ENCODE data around the gene ANKRD63. TPM values are rescaled to one million over a fixed set of nuclear protein-coding genes. Genes with fewer than 3 reads are reported as not detected.

Gene ANKRD63
- total RNA-seq, 1 donor from 2014 or later, result not detected

GRCh38 chr15:40289140-40289775 lies 6.4 kb upstream of the ANKRD63 start:
- Histone ChIP-seq H3K27ac (ENCODE audit: low read depth, low read length) (no peak overlapping the region), H3K4me1 (ENCODE audit: control insufficient read depth in 3 of 3, insufficient read depth in 3 of 3, low read length in 3 of 3) (peaks cover 12 to 17% (median 15%) of the 10 kb centered on the region in 3 donors), H3K9ac (ENCODE audit: low read depth in 1 of 3, low read length in 3 of 3) (no peak overlapping the region), H3K36me3 (ENCODE audit: control insufficient read depth in 3 of 3, insufficient read depth in 3 of 3, low read length in 3 of 3) (no peaks in the 10 kb centered on the region), H3K9me3 (ENCODE audit: control insufficient read depth in 3 of 3, low read length in 3 of 3) (no peaks in the 10 kb centered on the region), H3K4me3 (ENCODE audit: low read length in 3 of 3) (no peak overlapping the region), H3K27me3 (ENCODE audit: control insufficient read depth in 3 of 3, insufficient read depth in 3 of 3, low read length in 3 of 3) (peaks cover 11 to 24% (median 12%) of the 10 kb centered on the region in 3 donors)

GRCh38 chr15:40287968-40288367 lies 5.1 kb upstream of the ANKRD63 start:
- H3K9ac ChIP-seq (ENCODE audit: low read depth in 1 of 3, low read length in 3 of 3), result no peak overlapping the region
- no peaks in the 10 kb centered on the region for H3K9me3 ChIP-seq (ENCODE audit: control insufficient read depth in 3 of 3, low read length in 3 of 3)
- no peaks in the 10 kb centered on the region for H3K36me3 ChIP-seq (ENCODE audit: control insufficient read depth in 3 of 3, insufficient read depth in 3 of 3, low read length in 3 of 3)
- H3K27ac ChIP-seq (ENCODE audit: low read depth, low read length), result no peak overlapping the region
- peaks cover 12 to 18% (median 17%) of the 10 kb centered on the region in 3 donors for H3K4me1 ChIP-seq (ENCODE audit: control insufficient read depth in 3 of 3, insufficient read depth in 3 of 3, low read length in 3 of 3)
- H3K27me3 ChIP-seq (ENCODE audit: control insufficient read depth in 3 of 3, insufficient read depth in 3 of 3, low read length in 3 of 3), result peaks cover 19 to 36% (median 22%) of the 10 kb centered on the region in 3 donors
- no peak overlapping the region for H3K4me3 ChIP-seq (ENCODE audit: low read length in 3 of 3)

GRCh38 chr15:40287505-40287904 lies 4.6 kb upstream of the ANKRD63 start:
- Histone ChIP-seq H3K4me3 (ENCODE audit: low read length in 3 of 3) (no peak overlapping the region), H3K27me3 (ENCODE audit: control insufficient read depth in 3 of 3, insufficient read depth in 3 of 3, low read length in 3 of 3) (peaks cover 23 to 41% (median 27%) of the 10 kb centered on the region in 3 donors), H3K4me1 (ENCODE audit: control insufficient read depth in 3 of 3, insufficient read depth in 3 of 3, low read length in 3 of 3) (peaks cover 12 to 23% (median 20%) of the 10 kb centered on the region in 3 donors), H3K36me3 (ENCODE audit: control insufficient read depth in 3 of 3, insufficient read depth in 3 of 3, low read length in 3 of 3) (no peaks in the 10 kb centered on the region), H3K27ac (ENCODE audit: low read depth, low read length) (no peak overlapping the region), H3K9ac (ENCODE audit: low read depth in 1 of 3, low read length in 3 of 3) (peak overlapping the region in 1 of 3 donors; percentile 16), H3K9me3 (ENCODE audit: control insufficient read depth in 3 of 3, low read length in 3 of 3) (no peaks in the 10 kb centered on the region)

- H3K27ac ChIP-seq (ENCODE audit: low read depth, low read length), result no peak overlapping the region
- no peak overlapping the region for H3K9ac ChIP-seq (ENCODE audit: low read depth in 1 of 3, low read length in 3 of 3)
- H3K36me3 ChIP-seq (ENCODE audit: control insufficient read depth in 3 of 3, insufficient read depth in 3 of 3, low read length in 3 of 3), result no peaks in the 10 kb centered on the region
- H3K4me3 ChIP-seq (ENCODE audit: low read length in 3 of 3), result no peak overlapping the region
- peaks cover 24 to 42% (median 27%) of the 10 kb centered on the region in 3 donors for H3K27me3 ChIP-seq (ENCODE audit: control insufficient read depth in 3 of 3, insufficient read depth in 3 of 3, low read length in 3 of 3)
- H3K9me3 ChIP-seq (ENCODE audit: control insufficient read depth in 3 of 3, low read length in 3 of 3), result no peaks in the 10 kb centered on the region
- H3K4me1 ChIP-seq (ENCODE audit: control insufficient read depth in 3 of 3, insufficient read depth in 3 of 3, low read length in 3 of 3), result peaks cover 15 to 28% (median 26%) of the 10 kb centered on the region in 3 donors
Observed at GRCh38 chr15:40286794-40287193, 3.9 kb upstream of the ANKRD63 start.

- peaks cover 15 to 32% (median 25%) of the 10 kb centered on the region in 3 donors for H3K4me1 ChIP-seq (ENCODE audit: control insufficient read depth in 3 of 3, insufficient read depth in 3 of 3, low read length in 3 of 3)
- peaks cover 27 to 48% (median 30%) of the 10 kb centered on the region in 3 donors for H3K27me3 ChIP-seq (ENCODE audit: control insufficient read depth in 3 of 3, insufficient read depth in 3 of 3, low read length in 3 of 3)
- no peak overlapping the region for H3K27ac ChIP-seq (ENCODE audit: low read depth, low read length)
Observed at GRCh38 chr15:40286061-40286532, 3.2 kb upstream of the ANKRD63 start.

GRCh38 chr15:40285554-40286011 lies 2.7 kb upstream of the ANKRD63 start:
- Histone ChIP-seq H3K27ac (ENCODE audit: low read depth, low read length) (no peak overlapping the region), H3K36me3 (ENCODE audit: control insufficient read depth in 3 of 3, insufficient read depth in 3 of 3, low read length in 3 of 3) (no peaks in the 10 kb centered on the region), H3K4me1 (ENCODE audit: control insufficient read depth in 3 of 3, insufficient read depth in 3 of 3, low read length in 3 of 3) (peaks cover 12 to 30% (median 22%) of the 10 kb centered on the region in 3 donors), H3K9me3 (ENCODE audit: control insufficient read depth in 3 of 3, low read length in 3 of 3) (no peaks in the 10 kb centered on the region), H3K9ac (ENCODE audit: low read depth in 1 of 3, low read length in 3 of 3) (no peak overlapping the region), H3K27me3 (ENCODE audit: control insufficient read depth in 3 of 3, insufficient read depth in 3 of 3, low read length in 3 of 3) (peaks cover 32 to 53% (median 35%) of the 10 kb centered on the region in 3 donors), H3K4me3 (ENCODE audit: low read length in 3 of 3) (no peak overlapping the region)

More at GRCh38 chr15:40286061-40286532, 3.2 kb upstream of the ANKRD63 start:
- no peaks in the 10 kb centered on the region for H3K9me3 ChIP-seq (ENCODE audit: control insufficient read depth in 3 of 3, low read length in 3 of 3)
- H3K4me3 ChIP-seq (ENCODE audit: low read length in 3 of 3), result no peak overlapping the region
- H3K36me3 ChIP-seq (ENCODE audit: control insufficient read depth in 3 of 3, insufficient read depth in 3 of 3, low read length in 3 of 3), result no peaks in the 10 kb centered on the region
- no peak overlapping the region for H3K9ac ChIP-seq (ENCODE audit: low read depth in 1 of 3, low read length in 3 of 3)

GRCh38 chr15:40285151-40285550 lies 2.3 kb upstream of the ANKRD63 start:
- H3K36me3 ChIP-seq (ENCODE audit: control insufficient read depth in 3 of 3, insufficient read depth in 3 of 3, low read length in 3 of 3), result no peaks in the 10 kb centered on the region
- H3K9ac ChIP-seq (ENCODE audit: low read depth in 1 of 3, low read length in 3 of 3), result no peak overlapping the region
- no peak overlapping the region for H3K4me3 ChIP-seq (ENCODE audit: low read length in 3 of 3)
- no peaks in the 10 kb centered on the region for H3K9me3 ChIP-seq (ENCODE audit: control insufficient read depth in 3 of 3, low read length in 3 of 3)
- H3K27me3 ChIP-seq (ENCODE audit: control insufficient read depth in 3 of 3, insufficient read depth in 3 of 3, low read length in 3 of 3), result peaks cover 36 to 53% (median 37%) of the 10 kb centered on the region in 3 donors
- H3K4me1 ChIP-seq (ENCODE audit: control insufficient read depth in 3 of 3, insufficient read depth in 3 of 3, low read length in 3 of 3), result peaks cover 12 to 30% (median 22%) of the 10 kb centered on the region in 3 donors
- H3K27ac ChIP-seq (ENCODE audit: low read depth, low read length), result no peak overlapping the region

GRCh38 chr15:40283615-40284300 lies 894 bp upstream of the ANKRD63 start:
- no peak overlapping the region for H3K4me3 ChIP-seq (ENCODE audit: low read length in 3 of 3)
- H3K27ac ChIP-seq (ENCODE audit: low read depth, low read length), result no peak overlapping the region
- H3K9ac ChIP-seq (ENCODE audit: low read depth in 1 of 3, low read length in 3 of 3), result no peak overlapping the region
- peaks cover 12 to 33% (median 20%) of the 10 kb centered on the region in 3 donors for H3K4me1 ChIP-seq (ENCODE audit: control insufficient read depth in 3 of 3, insufficient read depth in 3 of 3, low read length in 3 of 3)
- no peaks in the 10 kb centered on the region for H3K36me3 ChIP-seq (ENCODE audit: control insufficient read depth in 3 of 3, insufficient read depth in 3 of 3, low read length in 3 of 3)
- H3K27me3 ChIP-seq (ENCODE audit: control insufficient read depth in 3 of 3, insufficient read depth in 3 of 3, low read length in 3 of 3), result peaks cover 46 to 57% (median 48%) of the 10 kb centered on the region in 3 donors
- H3K9me3 ChIP-seq (ENCODE audit: control insufficient read depth in 3 of 3, low read length in 3 of 3), result no peaks in the 10 kb centered on the region

- no peaks in the 10 kb centered on the region for H3K9me3 ChIP-seq (ENCODE audit: control insufficient read depth in 3 of 3, low read length in 3 of 3)
- peak overlapping the region; percentile 48 to 73 (median 59) for H3K4me3 ChIP-seq (ENCODE audit: low read length in 3 of 3)
- H3K36me3 ChIP-seq (ENCODE audit: control insufficient read depth in 3 of 3, insufficient read depth in 3 of 3, low read length in 3 of 3), result no peaks in the 10 kb centered on the region
- H3K27ac ChIP-seq (ENCODE audit: low read depth, low read length), result no peak overlapping the region
- H3K4me1 ChIP-seq (ENCODE audit: control insufficient read depth in 3 of 3, insufficient read depth in 3 of 3, low read length in 3 of 3), result peaks cover 7 to 31% (median 18%) of the 10 kb centered on the region in 3 donors
- peak overlapping the region in 1 of 3 donors; percentile 54 for H3K9ac ChIP-seq (ENCODE audit: low read depth in 1 of 3, low read length in 3 of 3)
- H3K27me3 ChIP-seq (ENCODE audit: control insufficient read depth in 3 of 3, insufficient read depth in 3 of 3, low read length in 3 of 3), result peaks cover 60 to 68% (median 62%) of the 10 kb centered on the region in 3 donors
Observed at GRCh38 chr15:40282147-40282868, 556 bp downstream of the ANKRD63 start.
